Measurements from ENCODE around the gene RPL10A.
A peak's percentile ranks its signal among the peaks of the same experiment; 100 is the strongest.
"Not testable (repeated sequence)": the region's sequence is repeated elsewhere in the genome, so short reads cannot be mapped to it uniquely, and the experiment has no call there.

RPL10A gene

GRCh38 chr6:35436071-35436857, 31.9 kb upstream of the RPL10A start:
- no peaks in the 10 kb centered on the region for H3K27me3 Mint-ChIP-seq
- peaks cover 1% of the 10 kb centered on the region for H3K36me3 Mint-ChIP-seq (ENCODE audit: insufficient read depth)
- DNase-seq (ENCODE audit: low spot score in 2 of 2) (no peak), ATAC-seq (replicated peaks; ENCODE audit: extremely low read depth, poor library complexity, severe bottlenecking) (no peak)
- no peaks in the 10 kb centered on the region for H3K4me1 Mint-ChIP-seq
- no peaks in the 10 kb centered on the region for H3K9me3 Mint-ChIP-seq
- H3K27ac Mint-ChIP-seq (ENCODE audit: low read depth), result no peak overlapping the region
- H3K4me3 Mint-ChIP-seq, result no peak overlapping the region

GRCh38 chr6:35438378-35439065, 29.7 kb upstream of the RPL10A start:
- H3K9me3 Mint-ChIP-seq; H3K36me3 Mint-ChIP-seq (ENCODE audit: insufficient read depth); H3K4me1 Mint-ChIP-seq; ATAC-seq (replicated peaks; ENCODE audit: extremely low read depth, poor library complexity, severe bottlenecking); H3K27ac Mint-ChIP-seq (ENCODE audit: low read depth); H3K27me3 Mint-ChIP-seq; H3K4me3 Mint-ChIP-seq; DNase-seq (ENCODE audit: low spot score in 2 of 2): not testable (repeated sequence)

GRCh38 chr6:35439308-35439707, 28.9 kb upstream of the RPL10A start:
- no peak for ATAC-seq (replicated peaks; ENCODE audit: extremely low read depth, poor library complexity, severe bottlenecking)
- H3K9me3 Mint-ChIP-seq, result no peaks in the 10 kb centered on the region
- H3K4me3 Mint-ChIP-seq, result no peak overlapping the region
- DNase-seq (ENCODE audit: low spot score in 2 of 2), result no peak
- H3K36me3 Mint-ChIP-seq (ENCODE audit: insufficient read depth), result peaks cover 3% of the 10 kb centered on the region
- no peaks in the 10 kb centered on the region for H3K27me3 Mint-ChIP-seq
- no peak overlapping the region for H3K27ac Mint-ChIP-seq (ENCODE audit: low read depth)
- no peaks in the 10 kb centered on the region for H3K4me1 Mint-ChIP-seq

- Mint-ChIP-seq H3K27me3 (no peaks in the 10 kb centered on the region), H3K27ac (ENCODE audit: low read depth) (no peak overlapping the region), H3K4me1 (no peaks in the 10 kb centered on the region), H3K9me3 (no peaks in the 10 kb centered on the region), H3K4me3 (no peak overlapping the region), H3K36me3 (ENCODE audit: insufficient read depth) (peaks cover 3% of the 10 kb centered on the region)
- no peak for DNase-seq (ENCODE audit: low spot score in 2 of 2)
- ATAC-seq (replicated peaks; ENCODE audit: extremely low read depth, poor library complexity, severe bottlenecking), result no peak
These were observed 27.0 kb upstream of the RPL10A start for GRCh38 chr6:35441205-35441604.

GRCh38 chr6:35441642-35442041, 26.6 kb upstream of the RPL10A start:
- H3K4me3 Mint-ChIP-seq, result no peak overlapping the region
- H3K27ac Mint-ChIP-seq (ENCODE audit: low read depth), result no peak overlapping the region
- no peaks in the 10 kb centered on the region for H3K4me1 Mint-ChIP-seq
- no peaks in the 10 kb centered on the region for H3K27me3 Mint-ChIP-seq
- no peak for ATAC-seq (replicated peaks; ENCODE audit: extremely low read depth, poor library complexity, severe bottlenecking)
- peaks cover 2% of the 10 kb centered on the region for H3K36me3 Mint-ChIP-seq (ENCODE audit: insufficient read depth)
- DNase-seq (ENCODE audit: low spot score in 2 of 2), result no peak
- no peaks in the 10 kb centered on the region for H3K9me3 Mint-ChIP-seq

- ATAC-seq (replicated peaks; ENCODE audit: extremely low read depth, poor library complexity, severe bottlenecking), result no peak
- H3K36me3 Mint-ChIP-seq (ENCODE audit: insufficient read depth), result peaks cover 5% of the 10 kb centered on the region
- H3K27ac Mint-ChIP-seq (ENCODE audit: low read depth), result no peak overlapping the region
- no peaks in the 10 kb centered on the region for H3K27me3 Mint-ChIP-seq
- H3K4me1 Mint-ChIP-seq, result no peaks in the 10 kb centered on the region
- DNase-seq (ENCODE audit: low spot score in 2 of 2), result no peak
- no peak overlapping the region for H3K4me3 Mint-ChIP-seq
- H3K9me3 Mint-ChIP-seq, result no peaks in the 10 kb centered on the region
These were observed 25.5 kb upstream of the RPL10A start for GRCh38 chr6:35442693-35443092.

- Mint-ChIP-seq H3K4me3 (no peak overlapping the region), H3K27ac (ENCODE audit: low read depth) (no peak overlapping the region), H3K27me3 (no peaks in the 10 kb centered on the region), H3K4me1 (no peaks in the 10 kb centered on the region), H3K36me3 (ENCODE audit: insufficient read depth) (peaks cover 5% of the 10 kb centered on the region), H3K9me3 (no peaks in the 10 kb centered on the region)
- ATAC-seq (replicated peaks; ENCODE audit: extremely low read depth, poor library complexity, severe bottlenecking) (no peak), DNase-seq (ENCODE audit: low spot score in 2 of 2) (no peak)
These were observed 24.7 kb upstream of the RPL10A start for GRCh38 chr6:35443341-35444030.

- Mint-ChIP-seq H3K4me3 (no peak overlapping the region), H3K9me3 (no peaks in the 10 kb centered on the region), H3K27ac (ENCODE audit: low read depth) (no peak overlapping the region), H3K27me3 (no peaks in the 10 kb centered on the region), H3K36me3 (ENCODE audit: insufficient read depth) (peaks cover 5% of the 10 kb centered on the region), H3K4me1 (peaks cover 5% of the 10 kb centered on the region)
- no peak for ATAC-seq (replicated peaks; ENCODE audit: extremely low read depth, poor library complexity, severe bottlenecking)
- DNase-seq (ENCODE audit: low spot score in 2 of 2), result no peak
These were observed 22.5 kb upstream of the RPL10A start for GRCh38 chr6:35445691-35446090.

- ATAC-seq (replicated peaks; ENCODE audit: extremely low read depth, poor library complexity, severe bottlenecking) (no peak), DNase-seq (ENCODE audit: low spot score in 2 of 2) (no peak)
- Mint-ChIP-seq H3K4me3 (no peak overlapping the region), H3K36me3 (ENCODE audit: insufficient read depth) (peaks cover 7% of the 10 kb centered on the region), H3K27me3 (no peaks in the 10 kb centered on the region), H3K27ac (ENCODE audit: low read depth) (no peak overlapping the region), H3K4me1 (peaks cover 21% of the 10 kb centered on the region), H3K9me3 (no peaks in the 10 kb centered on the region)
These were observed 20.0 kb upstream of the RPL10A start for GRCh38 chr6:35448191-35448590.

GRCh38 chr6:35449287-35449881, 18.8 kb upstream of the RPL10A start:
- H3K4me1 Mint-ChIP-seq, result peaks cover 32% of the 10 kb centered on the region
- no peaks in the 10 kb centered on the region for H3K9me3 Mint-ChIP-seq
- peak; percentile 73 for ATAC-seq (replicated peaks; ENCODE audit: extremely low read depth, poor library complexity, severe bottlenecking)
- peaks cover 5% of the 10 kb centered on the region for H3K36me3 Mint-ChIP-seq (ENCODE audit: insufficient read depth)
- no peaks in the 10 kb centered on the region for H3K27me3 Mint-ChIP-seq
- H3K4me3 Mint-ChIP-seq, result no peak overlapping the region
- DNase-seq (ENCODE audit: low spot score in 2 of 2), result peak; percentile 18 to 21
- no peak overlapping the region for H3K27ac Mint-ChIP-seq (ENCODE audit: low read depth)

GRCh38 chr6:35451354-35452182, 16.6 kb upstream of the RPL10A start:
- Mint-ChIP-seq H3K27ac (ENCODE audit: low read depth) (peak overlapping the region; percentile 19), H3K27me3 (no peaks in the 10 kb centered on the region), H3K9me3 (no peaks in the 10 kb centered on the region), H3K4me3 (peak overlapping the region; percentile 81), H3K4me1 (peaks cover 41% of the 10 kb centered on the region), H3K36me3 (ENCODE audit: insufficient read depth) (peaks cover 8% of the 10 kb centered on the region)
- DNase-seq (ENCODE audit: low spot score in 2 of 2) (no peak), ATAC-seq (replicated peaks; ENCODE audit: extremely low read depth, poor library complexity, severe bottlenecking) (peak; percentile 21)
